ENCODE measurements around the gene PTPRS.
"Not testable (repeated sequence)": the region's sequence is repeated elsewhere in the genome, so short reads cannot be mapped to it uniquely, and the experiment has no call there.

GRCh38 chr19:5381197-5381596 is 40.6 kb upstream of the PTPRS start:
- TF ChIP-seq POLR2A (IDR thresholded peaks at IDR 0.05; ENCODE audit: low read length); GATA1 (IDR thresholded peaks at IDR 0.05; ENCODE audit: low read depth, low read length): not testable (repeated sequence)
